Smooth muscle cell (in vitro differentiated cells): ENCODE measurements around the gene ANKRD1. TPM values are rescaled to one million over a fixed set of nuclear protein-coding genes. Genes with fewer than 3 reads are reported as not detected.

Experiments used
- DNase-seq: peaks from one replicate; lab custom pipeline; 2025; ENCODE audit not compliant: unreplicated experiment; lab: John Stamatoyannopoulos, UW
- H2AFZ ChIP-seq: fragments of 200-600 bp; sonication (generic); 2 replicates; pipeline ENCODE4 v1.6.0; 2016; ENCODE audit warnings: antibody characterized with exemption, low read depth, mild to moderate bottlenecking
- H3F3A ChIP-seq: fragments of 200-600 bp; sonication (generic); 2 replicates; pipeline ENCODE4 v1.6.0; 2017; ENCODE audit warnings: antibody characterized with exemption, low read depth
- H3K27ac ChIP-seq: fragments of 200-600 bp; sonication (generic); 2 replicates; pipeline ENCODE4 v1.5.1; 2016; ENCODE audit warnings: low read depth, mild to moderate bottlenecking
- H3K27me3 ChIP-seq: fragments of 200-600 bp; sonication (generic); 2 replicates; pipeline ENCODE4 v1.6.1; 2016; ENCODE audit warnings: low read depth, mild to moderate bottlenecking
- H3K36me3 ChIP-seq: fragments of 200-600 bp; sonication (generic); 2 replicates; pipeline ENCODE4 v1.5.1; 2016; ENCODE audit warnings: low read depth
- H3K4me1 ChIP-seq: fragments of 200-600 bp; sonication (generic); 2 replicates; pipeline ENCODE4 v1.5.1; 2016; ENCODE audit warnings: low read depth
- H3K4me2 ChIP-seq: fragments of 200-600 bp; sonication (generic); 2 replicates; pipeline ENCODE4 v1.6.0; 2016; ENCODE audit warnings: mild to moderate bottlenecking
- H3K4me3 ChIP-seq: fragments of 200-600 bp; sonication (generic); 2 replicates; pipeline ENCODE4 v1.5.1; 2016; ENCODE audit warnings: mild to moderate bottlenecking
- H3K79me2 ChIP-seq: fragments of 200-600 bp; sonication (generic); 2 replicates; pipeline ENCODE4 v1.6.0; 2016; ENCODE audit warnings: low read depth, mild to moderate bottlenecking
- H3K9ac ChIP-seq: fragments of 200-600 bp; sonication (generic); 2 replicates; pipeline ENCODE4 v1.6.0; 2016; ENCODE audit warnings: low read depth
- H3K9me3 ChIP-seq: fragments of 200-600 bp; sonication (generic); replicated peaks from 2 replicates; pipeline ENCODE4 v1.5.1; 2016; ENCODE audit warnings: low read depth
- H4K20me1 ChIP-seq: fragments of 200-600 bp; sonication (generic); 2 replicates; pipeline ENCODE4 v1.6.0; 2016; ENCODE audit warnings: low read depth
- CTCF ChIP-seq: fragments of 200-600 bp; sonication (generic); IDR thresholded peaks from 2 replicates; pipeline ENCODE4 v1.5.1; 2017; ENCODE audit warnings: borderline replicate concordance, mild to moderate bottlenecking, antibody characterized with exemption; ENCODE audit not compliant: insufficient read depth, poor library complexity, severe bottlenecking
- WGBS: methylation state at CpG from one replicate; pipeline ENCODE4 v1.1.7; 2016; ENCODE audit warnings: low lambda C conversion rate; 5-methylcytosine and 5-hydroxymethylcytosine counted together
- polyA plus RNA-seq: library from polyadenylated mRNA; unstranded; fragments of >200 nt; fragmentation: Nextera tagmentation; extraction: Ambion mirVana; gene quantifications from 2 replicates; pipeline ENCODE4 v1.2.1, GENCODE V29; 2016
- total RNA-seq: library from RNA; depleted of rRNA; stranded (reverse); fragments of >200 nt; gene quantifications from 2 replicates; pipeline ENCODE4 v1.2.3, GENCODE V29; 2014

Gene ANKRD1
- total and polyA plus RNA-seq, 2 experiments from 2014 or later, result 20.0 to 150 TPM

DNA sequence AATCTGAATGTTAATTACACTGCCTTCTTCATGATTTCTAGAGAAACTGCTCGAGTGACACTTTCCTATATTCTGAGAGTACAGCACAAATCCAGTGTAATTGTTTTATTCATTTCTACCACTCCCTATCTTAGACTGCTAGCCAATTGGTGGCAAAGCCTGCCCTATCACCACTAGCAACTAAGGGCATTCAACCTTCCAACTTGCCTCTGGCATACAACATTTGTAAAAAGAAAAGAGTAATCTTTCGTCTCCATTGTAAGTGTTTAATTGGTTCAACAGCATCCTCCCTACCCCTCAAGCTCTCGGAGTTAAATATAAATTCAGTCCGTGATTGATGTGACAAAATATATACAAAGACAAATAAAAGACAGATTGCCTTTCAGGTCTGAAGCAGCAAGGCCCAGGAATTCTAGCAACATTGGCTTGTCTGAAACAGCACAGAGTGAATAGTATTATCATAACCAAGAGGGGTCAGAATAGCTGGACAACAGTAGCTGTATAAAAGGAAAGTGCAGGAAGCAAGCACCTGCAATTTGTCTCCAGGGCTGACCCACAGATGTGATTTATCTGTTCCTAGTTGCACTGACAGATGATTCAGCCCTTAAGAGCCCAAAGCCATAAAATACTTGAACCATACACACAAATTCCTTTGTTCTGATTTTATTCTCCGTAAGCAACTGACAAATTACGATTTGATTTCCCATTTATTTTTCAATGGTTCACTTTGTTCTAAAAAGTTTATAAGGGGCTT lies 47.6 kb upstream of the ANKRD1 start:
- Histone ChIP-seq H3K27me3 (no peaks in the 10 kb centered on the region), H3K4me2 (no peak overlapping the region), H3K4me1 (no peaks in the 10 kb centered on the region), H3K9ac (no peak overlapping the region), H4K20me1 (no peaks in the 10 kb centered on the region), H3K27ac (peak overlapping the region; percentile 8), H3K4me3 (no peak overlapping the region), H3K9me3 (no peaks in the 10 kb centered on the region), H3F3A (no peaks in the 10 kb centered on the region), H3K36me3 (no peaks in the 10 kb centered on the region), H3K79me2 (no peaks in the 10 kb centered on the region), H2AFZ (no peak overlapping the region)
- no peak for DNase-seq
- no peak for TF ChIP-seq CTCF
- WGBS, result 74% methylated on average over 6 of the region's 6 CpGs

GRCh38 chr10:90967865-90968264 lies 47.0 kb upstream of the ANKRD1 start:
- no peaks in the 10 kb centered on the region for H4K20me1 ChIP-seq
- H3K4me1 ChIP-seq, result no peaks in the 10 kb centered on the region
- 90% methylated on average over 3 of the region's 3 CpGs for WGBS
- H3K36me3 ChIP-seq, result no peaks in the 10 kb centered on the region
- no peak overlapping the region for H3K9ac ChIP-seq
- H3K27ac ChIP-seq, result no peak overlapping the region
- H3K79me2 ChIP-seq, result no peaks in the 10 kb centered on the region
- no peaks in the 10 kb centered on the region for H3K9me3 ChIP-seq
- H3K27me3 ChIP-seq, result no peaks in the 10 kb centered on the region
- H3F3A ChIP-seq, result no peaks in the 10 kb centered on the region
- H3K4me3 ChIP-seq, result no peak overlapping the region
- H3K4me2 ChIP-seq, result no peak overlapping the region
- TF ChIP-seq CTCF, result no peak
- no peak for DNase-seq
- no peak overlapping the region for H2AFZ ChIP-seq

DNA sequence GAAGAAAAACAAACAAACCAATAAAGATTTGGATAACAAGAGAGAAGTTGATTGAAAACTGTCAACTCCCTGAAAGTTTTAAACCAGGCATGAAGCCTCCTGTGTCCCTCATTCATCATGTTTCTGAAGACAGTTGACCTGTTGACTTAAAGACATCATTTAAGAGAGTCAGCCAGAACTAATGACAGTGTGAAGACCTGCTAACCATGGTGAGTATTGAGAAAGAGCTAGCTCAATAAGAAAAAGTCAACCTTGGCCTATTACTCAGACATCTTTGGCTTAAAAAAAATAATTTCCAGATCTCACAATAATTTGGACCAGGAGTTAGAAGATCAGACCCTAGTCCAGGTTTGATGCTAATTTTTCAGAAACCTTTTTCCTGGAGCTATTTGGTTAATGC lies 45.3 kb upstream of the ANKRD1 start:
- Histone ChIP-seq H3K36me3 (no peaks in the 10 kb centered on the region), H4K20me1 (no peaks in the 10 kb centered on the region), H3K27ac (no peak overlapping the region), H3F3A (peaks cover under 1% of the 10 kb centered on the region), H3K9ac (no peak overlapping the region), H3K4me1 (no peaks in the 10 kb centered on the region), H3K79me2 (no peaks in the 10 kb centered on the region), H3K9me3 (no peaks in the 10 kb centered on the region), H3K4me2 (no peak overlapping the region), H2AFZ (no peak overlapping the region), H3K27me3 (no peaks in the 10 kb centered on the region), H3K4me3 (no peak overlapping the region)
- TF ChIP-seq CTCF, result no peak
- no peak for DNase-seq

GRCh38 chr10:90965720-90966119 lies 44.8 kb upstream of the ANKRD1 start:
- no peak for TF ChIP-seq CTCF
- H3K27ac ChIP-seq, result no peak overlapping the region
- H3K4me2 ChIP-seq, result no peak overlapping the region
- H4K20me1 ChIP-seq, result no peaks in the 10 kb centered on the region
- H3K27me3 ChIP-seq, result no peaks in the 10 kb centered on the region
- peaks cover 5% of the 10 kb centered on the region for H3F3A ChIP-seq
- no peak for DNase-seq
- H3K79me2 ChIP-seq, result no peaks in the 10 kb centered on the region
- H3K4me3 ChIP-seq, result no peak overlapping the region
- H3K9me3 ChIP-seq, result no peaks in the 10 kb centered on the region
- H3K9ac ChIP-seq, result no peak overlapping the region
- H3K4me1 ChIP-seq, result no peaks in the 10 kb centered on the region
- H3K36me3 ChIP-seq, result no peaks in the 10 kb centered on the region
- no peak overlapping the region for H2AFZ ChIP-seq
- 75% methylated on average over 2 of the region's 2 CpGs for WGBS
